PFSK-1 (cell line): ENCODE data around the gene ATP8B4.

Source experiments
- FOXP2 ChIP-seq: optimal IDR thresholded peaks from 2 replicates; pipeline ENCODE3; 2011; ENCODE audit warnings: borderline replicate concordance, control low read depth, inconsistent platforms; ENCODE audit not compliant: insufficient read depth; ENCODE audit errors: extremely low read length, extremely low read depth
- POLR2AphosphoS5 ChIP-seq: IDR thresholded peaks from 2 replicates; pipeline ENCODE4 v1.6.1; 2012; ENCODE audit warnings: low read depth, mild to moderate bottlenecking, control low read depth, low read length, moderate library complexity
- REST ChIP-seq, 2 experiments: IDR thresholded peaks; 2 replicates each; pipeline versions ENCODE4 v1.6.1 to v1.8.0; 2011 to 2012; ENCODE audit warnings: low read depth in 2 of 2, low read length in 2 of 2, control low read depth in 1 of 2, inconsistent platforms in 1 of 2, mild to moderate bottlenecking in 1 of 2, moderate library complexity in 1 of 2; ENCODE audit not compliant: insufficient read depth in 1 of 2
- SIN3A ChIP-seq: IDR thresholded peaks from 2 replicates; pipeline ENCODE4 v1.6.1; 2012; ENCODE audit warnings: mild to moderate bottlenecking, low read length, moderate library complexity, borderline replicate concordance; ENCODE audit not compliant: insufficient read depth
- TAF1 ChIP-seq: IDR thresholded peaks from 2 replicates; pipeline ENCODE4 v1.6.1; 2012; ENCODE audit warnings: low read length, control low read depth, borderline replicate concordance; ENCODE audit not compliant: insufficient read depth

- TF ChIP-seq POLR2AphosphoS5 (no peak), TAF1 (no peak), REST (IDR thresholded peaks at IDR 0.05; ENCODE audit: insufficient read depth in 1 of 2, low read depth in 2 of 2, low read length in 2 of 2) (no peak), SIN3A (no peak), FOXP2 (no peak)
These were observed 210.1 kb downstream of the ATP8B4 start for GRCh38 chr15:49908933-49909295.
